Activated CD8-positive, alpha-beta memory T cell treated with anti-CD3 and anti-CD28 coated beads, Interleukin-2, amount 50 U/mL, for 1 hour (primary cell): Measurements from ENCODE around the gene EGLN3.

Experiments
- DNase-seq: peaks from one replicate; pipeline ENCODE4 v3.0.0-alpha.2; 2020; ENCODE audit errors: extremely low read depth

The EGLN3 gene

GRCh38 chr14:33962016-33962415 lies 11.1 kb upstream of the EGLN3 start:
- no peak for DNase-seq

GRCh38 chr14:33959692-33960151 lies 8.8 kb upstream of the EGLN3 start:
- no peak for DNase-seq

GRCh38 chr14:33958605-33959226 lies 7.8 kb upstream of the EGLN3 start:
- DNase-seq = no peak

- no peak for DNase-seq
Measured at GRCh38 chr14:33957993-33958392, 7.1 kb upstream of the EGLN3 start.

- no peak for DNase-seq
Measured at GRCh38 chr14:33957299-33957698, 6.4 kb upstream of the EGLN3 start.

- DNase-seq = no peak
Measured at GRCh38 chr14:33956640-33957039, 5.8 kb upstream of the EGLN3 start.

GRCh38 chr14:33954016-33954598 lies 3.2 kb upstream of the EGLN3 start:
- no peak for DNase-seq

GRCh38 chr14:33952541-33952940 lies 1.7 kb upstream of the EGLN3 start:
- DNase-seq = no peak

- no peak for DNase-seq
Measured at GRCh38 chr14:33951183-33951840, 438 bp upstream of the EGLN3 start.

GRCh38 chr14:33949411-33949893 lies 1.4 kb downstream of the EGLN3 start:
- no peak for DNase-seq

- no peak for DNase-seq
Measured at GRCh38 chr14:33948869-33949408, 1.9 kb downstream of the EGLN3 start.

GRCh38 chr14:33948145-33948868 lies 2.6 kb downstream of the EGLN3 start:
- no peak for DNase-seq

GRCh38 chr14:33946679-33947476 lies 4.0 kb downstream of the EGLN3 start:
- no peak for DNase-seq

- no peak for DNase-seq
Measured at GRCh38 chr14:33945210-33946088, 5.4 kb downstream of the EGLN3 start.

- DNase-seq = no peak
Measured at GRCh38 chr14:33943096-33943883, 7.6 kb downstream of the EGLN3 start.

- DNase-seq = no peak
Measured at GRCh38 chr14:33941718-33942117, 9.2 kb downstream of the EGLN3 start.

- DNase-seq = no peak
Measured at GRCh38 chr14:33940561-33941011, 10.3 kb downstream of the EGLN3 start.

GRCh38 chr14:33938131-33938949 lies 12.5 kb downstream of the EGLN3 start:
- no peak for DNase-seq

- DNase-seq = no peak
Measured at GRCh38 chr14:33936391-33936790, 14.5 kb downstream of the EGLN3 start.
